Sigmoid colon (tissue), 7 donors: ENCODE data around the gene JUND. TPM values are rescaled to one million over a fixed set of nuclear protein-coding genes. Genes with fewer than 3 reads are reported as not detected.

Experiments
- DNase-seq: peaks from one replicate; pipeline ENCODE4 v3.0.0-alpha.2; 2019
- H3K27ac ChIP-seq, 4 donors: fragments of 200-600 bp; sonication (generic); one replicate each; pipeline ENCODE4 v1.5.1; 2016 to 2019; ENCODE audit warnings: mild to moderate bottlenecking in 1 of 4
- H3K27me3 ChIP-seq, 3 donors: fragments of 200-600 bp; sonication (generic); one replicate each; pipeline ENCODE4 v1.5.1; 2019; ENCODE audit warnings: mild to moderate bottlenecking in 1 of 3
- H3K36me3 ChIP-seq, 4 donors: fragments of 200-600 bp; sonication (generic); one replicate each; pipeline ENCODE4 v1.5.1; 2016 to 2019
- H3K4me1 ChIP-seq, 4 donors: fragments of 200-600 bp; sonication (generic); one replicate each; pipeline ENCODE4 v1.5.1; 2017 to 2019
- H3K4me3 ChIP-seq, 4 donors: fragments of 200-600 bp; sonication (generic); one replicate each; pipeline ENCODE4 v1.5.1; 2017 to 2019; ENCODE audit warnings: mild to moderate bottlenecking in 2 of 4, moderate library complexity in 1 of 4
- H3K9me3 ChIP-seq, 4 donors: fragments of 200-600 bp in 3 of 4; sonication (generic) in 3 of 4; one replicate each; pipeline versions ENCODE4 v1.5.1 to v1.6.1; 2013 to 2019
- CTCF ChIP-seq, 4 experiments: fragments of 450-650 bp in 3 of 4; fragments of 200-600 bp in 1 of 4; IDR thresholded peaks; one replicate each; pipeline ENCODE4 v1.5.1; 2016 to 2019; ENCODE audit warnings: antibody characterized with exemption in 4 of 4, mild to moderate bottlenecking in 3 of 4, moderate library complexity in 2 of 4
- EP300 ChIP-seq, 4 donors: sonication (generic); formaldehyde crosslinking; IDR thresholded peaks; one replicate each; pipeline ENCODE4 v1.6.1; 2017; ENCODE audit warnings: antibody characterized with exemption in 4 of 4
- POLR2A ChIP-seq, 2 donors: fragments of 450-650 bp; IDR thresholded peaks; one replicate each; pipeline ENCODE4 v1.6.1; 2016; ENCODE audit warnings: antibody characterized with exemption in 2 of 2, mild to moderate bottlenecking in 2 of 2, moderate library complexity in 2 of 2
- POLR2AphosphoS5 ChIP-seq, 4 donors: sonication (generic); formaldehyde crosslinking; IDR thresholded peaks; one replicate each; pipeline ENCODE4 v1.6.1; 2017; ENCODE audit warnings: antibody characterized with exemption in 4 of 4
- WGBS, 2 donors: extraction: QIAGEN DNeasy Blood & Tissue Kit; methylation state at CpG; one replicate each; pipeline ENCODE4 v1.1.7; 2013; 5-methylcytosine and 5-hydroxymethylcytosine counted together
- intact Hi-C: fragments of 100-400 bp; cut with DNase I; formaldehyde crosslinking; loops from one replicate; pipeline ENCODE4 v1.15.1; 2023
- polyA plus RNA-seq, 3 donors: library from polyadenylated mRNA; stranded (reverse); fragments of 200-250 nt; gene quantifications; one replicate each; pipeline ENCODE4 v1.2.3, GENCODE V29; 2013
- total RNA-seq, 4 donors: library from RNA; depleted of rRNA; stranded (reverse); fragments of >200 nt; gene quantifications; one replicate each; pipeline ENCODE4 v1.1.0, GENCODE V29; 2016
- donor health status: healthy with polysubstance abuse.
- donor health status: Bipolar disorder and iron deficiency.
- donor health status: healthy.

JUND gene
- total and polyA plus RNA-seq, 7 donors = 163 to 369 (median 180) TPM

GRCh38 chr19:18264137-18264854 lies 17.1 kb downstream of the JUND start:
- no peak for TF ChIP-seq CTCF (IDR thresholded peaks at IDR 0.05)
- no peak for TF ChIP-seq POLR2AphosphoS5 (IDR thresholded peaks at IDR 0.05)
- no peak for TF ChIP-seq EP300 (IDR thresholded peaks at IDR 0.05)
- TF ChIP-seq POLR2A (IDR thresholded peaks at IDR 0.05) = no peak
- Histone ChIP-seq H3K4me1 (no peaks in the 10 kb centered on the region), H3K4me3 (no peak overlapping the region), H3K36me3 (peaks cover 14 to 60% (median 20%) of the 10 kb centered on the region in 4 donors), H3K27me3 (no peaks in the 10 kb centered on the region), H3K9me3 (no peaks in the 10 kb centered on the region), H3K27ac (no peak overlapping the region)
- 92 to 94% methylated on average over 23 of the region's 23 CpGs for WGBS, 2 donors
- intact Hi-C loops = no loop called here
- DNase-seq = no peak

GRCh38 chr19:18263324-18264136 lies 17.9 kb downstream of the JUND start:
- TF ChIP-seq POLR2AphosphoS5 (IDR thresholded peaks at IDR 0.05) (no peak), CTCF (IDR thresholded peaks at IDR 0.05) (no peak), POLR2A (IDR thresholded peaks at IDR 0.05) (no peak), EP300 (IDR thresholded peaks at IDR 0.05) (no peak)
- WGBS, 2 donors = 87 to 89% methylated on average over 16 of the region's 16 CpGs
- Histone ChIP-seq H3K4me3 (no peak overlapping the region), H3K4me1 (no peaks in the 10 kb centered on the region), H3K9me3 (no peaks in the 10 kb centered on the region), H3K36me3 (peaks cover 14 to 52% (median 20%) of the 10 kb centered on the region in 4 donors), H3K27me3 (no peaks in the 10 kb centered on the region), H3K27ac (no peak overlapping the region)
- no peak for DNase-seq
- intact Hi-C loops = no loop called here

- DNase-seq = no peak
- Histone ChIP-seq H3K9me3 (no peaks in the 10 kb centered on the region), H3K4me1 (no peaks in the 10 kb centered on the region), H3K27me3 (no peaks in the 10 kb centered on the region), H3K4me3 (no peak overlapping the region), H3K27ac (no peak overlapping the region), H3K36me3 (peaks cover 14 to 46% (median 19%) of the 10 kb centered on the region in 4 donors)
- 94 to 97% methylated on average over 10 of the region's 10 CpGs for WGBS, 2 donors
- intact Hi-C loops = no loop called here
- no peak for TF ChIP-seq EP300 (IDR thresholded peaks at IDR 0.05)
- no peak for TF ChIP-seq POLR2AphosphoS5 (IDR thresholded peaks at IDR 0.05)
- no peak for TF ChIP-seq CTCF (IDR thresholded peaks at IDR 0.05)
- no peak for TF ChIP-seq POLR2A (IDR thresholded peaks at IDR 0.05)
Measured at GRCh38 chr19:18262917-18263316, 18.5 kb downstream of the JUND start.

- no peak for TF ChIP-seq CTCF (IDR thresholded peaks at IDR 0.05)
- no peak for TF ChIP-seq POLR2AphosphoS5 (IDR thresholded peaks at IDR 0.05)
- no peak for TF ChIP-seq EP300 (IDR thresholded peaks at IDR 0.05)
- no peak for TF ChIP-seq POLR2A (IDR thresholded peaks at IDR 0.05)
- Histone ChIP-seq H3K4me3 (no peak overlapping the region), H3K4me1 (no peaks in the 10 kb centered on the region), H3K36me3 (peaks cover 12 to 42% (median 15%) of the 10 kb centered on the region in 4 donors), H3K27me3 (no peaks in the 10 kb centered on the region), H3K9me3 (no peaks in the 10 kb centered on the region), H3K27ac (no peak overlapping the region)
- DNase-seq = no peak
- intact Hi-C loops = no loop called here
Measured at GRCh38 chr19:18262144-18262543, 19.3 kb downstream of the JUND start.
